ENCODE data around the gene EPB41L2. TPM values are rescaled to one million over a fixed set of nuclear protein-coding genes. Genes with fewer than 3 reads are reported as not detected.
A peak's percentile ranks its signal among the peaks of the same experiment; 100 is the strongest.

Gene EPB41L2
- total RNA-seq, 1 experiment from 2014 or later = 91.7 TPM

GRCh38 chr6:130865793-130866192 lies 197.3 kb downstream of the EPB41L2 start:
- Mint-ChIP-seq H3K9me3 (ENCODE audit: unreplicated experiment) (no peaks in the 10 kb centered on the region), H3K36me3 (ENCODE audit: insufficient read depth, unreplicated experiment) (peaks cover 12% of the 10 kb centered on the region), H3K27me3 (ENCODE audit: insufficient read depth, unreplicated experiment) (no peaks in the 10 kb centered on the region), H3K27ac (ENCODE audit: unreplicated experiment) (no peak overlapping the region), H3K4me3 (ENCODE audit: unreplicated experiment) (no peak overlapping the region), H3K4me1 (ENCODE audit: low read depth, unreplicated experiment) (peaks cover 10% of the 10 kb centered on the region)
- POLR2A ChIA-PET = no interaction called here
- H3K9me3 ChIP-seq = no peaks in the 10 kb centered on the region
- H3K4me1 ChIP-seq = peaks cover 22% of the 10 kb centered on the region
- H3K36me3 ChIP-seq (ENCODE audit: control insufficient read depth, insufficient read depth, low read length) = no peaks in the 10 kb centered on the region
- no peaks in the 10 kb centered on the region for H3K27me3 ChIP-seq (replicated peaks; ENCODE audit: control insufficient read depth, insufficient read depth, low read length)
- TF ChIP-seq, protein P1, sequence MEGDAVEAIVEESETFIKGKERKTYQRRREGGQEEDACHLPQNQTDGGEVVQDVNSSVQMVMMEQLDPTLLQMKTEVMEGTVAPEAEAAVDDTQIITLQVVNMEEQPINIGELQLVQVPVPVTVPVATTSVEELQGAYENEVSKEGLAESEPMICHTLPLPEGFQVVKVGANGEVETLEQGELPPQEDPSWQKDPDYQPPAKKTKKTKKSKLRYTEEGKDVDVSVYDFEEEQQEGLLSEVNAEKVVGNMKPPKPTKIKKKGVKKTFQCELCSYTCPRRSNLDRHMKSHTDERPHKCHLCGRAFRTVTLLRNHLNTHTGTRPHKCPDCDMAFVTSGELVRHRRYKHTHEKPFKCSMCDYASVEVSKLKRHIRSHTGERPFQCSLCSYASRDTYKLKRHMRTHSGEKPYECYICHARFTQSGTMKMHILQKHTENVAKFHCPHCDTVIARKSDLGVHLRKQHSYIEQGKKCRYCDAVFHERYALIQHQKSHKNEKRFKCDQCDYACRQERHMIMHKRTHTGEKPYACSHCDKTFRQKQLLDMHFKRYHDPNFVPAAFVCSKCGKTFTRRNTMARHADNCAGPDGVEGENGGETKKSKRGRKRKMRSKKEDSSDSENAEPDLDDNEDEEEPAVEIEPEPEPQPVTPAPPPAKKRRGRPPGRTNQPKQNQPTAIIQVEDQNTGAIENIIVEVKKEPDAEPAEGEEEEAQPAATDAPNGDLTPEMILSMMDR (IDR thresholded peaks at IDR 0.05; ENCODE audit: insufficient read depth in 1 of 2, low read depth in 1 of 2, low read length in 1 of 2, severe bottlenecking in 1 of 2, unreplicated experiment in 1 of 2) = no peak
- DNase-seq = no peak
- H3K4me3 ChIP-seq (ENCODE audit: low read depth, low read length) = no peak overlapping the region
- BruUV-seq (replicated peaks) = no TSS peak
- CTCF ChIA-PET = no interaction called here
- intact Hi-C loops (cut with micrococcal nuclease; ENCODE audit: unreplicated experiment) = no loop called here

- peaks cover 12% of the 10 kb centered on the region for H3K36me3 Mint-ChIP-seq (ENCODE audit: insufficient read depth, unreplicated experiment)
- Histone ChIP-seq H3K27me3 (replicated peaks; ENCODE audit: control insufficient read depth, insufficient read depth, low read length) (no peaks in the 10 kb centered on the region), H3K9me3 (no peaks in the 10 kb centered on the region), H3K36me3 (ENCODE audit: control insufficient read depth, insufficient read depth, low read length) (no peaks in the 10 kb centered on the region), H3K4me1 (peaks cover 25% of the 10 kb centered on the region), H3K4me3 (ENCODE audit: low read depth, low read length) (no peak overlapping the region)
- ChIA-PET CTCF (no interaction called here), POLR2A (no interaction called here)
- H3K27me3 Mint-ChIP-seq (ENCODE audit: insufficient read depth, unreplicated experiment) = no peaks in the 10 kb centered on the region
- H3K4me3 Mint-ChIP-seq (ENCODE audit: unreplicated experiment) = no peak overlapping the region
- H3K27ac Mint-ChIP-seq (ENCODE audit: unreplicated experiment) = no peak overlapping the region
- no TSS peak for BruUV-seq (replicated peaks)
- H3K9me3 Mint-ChIP-seq (ENCODE audit: unreplicated experiment) = no peaks in the 10 kb centered on the region
- intact Hi-C loops (cut with micrococcal nuclease; ENCODE audit: unreplicated experiment) = no loop called here
- TF ChIP-seq, protein P1 (IDR thresholded peaks at IDR 0.05; ENCODE audit: insufficient read depth in 1 of 2, low read depth in 1 of 2, low read length in 1 of 2, severe bottlenecking in 1 of 2, unreplicated experiment in 1 of 2) = no peak
- peaks cover 18% of the 10 kb centered on the region for H3K4me1 Mint-ChIP-seq (ENCODE audit: low read depth, unreplicated experiment)
- DNase-seq = no peak
Observed at GRCh38 chr6:130864344-130864743, 198.7 kb downstream of the EPB41L2 start.

DNA sequence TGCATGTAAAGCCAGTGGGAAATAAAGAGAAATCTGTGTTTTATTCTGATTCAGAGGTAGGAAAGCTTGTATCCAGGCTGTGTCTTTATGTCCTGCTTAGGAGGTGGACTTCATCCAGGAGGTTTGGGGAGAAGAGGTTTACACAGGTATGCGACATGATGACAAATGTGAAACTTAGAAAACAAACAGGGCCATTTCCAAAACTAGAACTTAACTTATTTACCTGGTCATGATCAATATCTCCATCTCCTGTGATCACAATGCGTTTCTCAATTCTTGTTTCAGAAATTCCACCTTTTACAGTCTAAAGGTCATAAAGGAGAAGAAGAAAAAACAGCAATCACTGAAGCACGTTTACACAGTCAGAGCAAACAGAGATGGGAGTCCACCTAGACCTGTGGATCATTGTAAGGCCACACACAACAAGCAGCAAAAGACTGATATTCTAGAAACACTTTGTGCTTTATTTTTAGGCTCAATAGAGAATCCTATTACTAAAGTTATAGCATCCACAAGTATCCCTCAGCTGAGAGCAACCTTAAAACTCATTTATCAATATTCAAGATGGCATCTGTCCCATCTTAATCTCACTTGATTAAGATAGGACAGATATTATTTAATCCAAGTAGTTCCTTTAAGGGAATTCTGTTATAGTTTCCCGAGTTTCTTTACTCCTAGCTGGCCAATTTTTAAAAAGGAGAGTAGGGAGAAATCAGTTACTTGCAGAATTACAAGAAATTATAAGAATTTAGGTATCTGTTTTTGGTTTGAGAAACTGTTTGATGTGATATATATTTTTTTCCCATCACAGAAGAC lies 199.4 kb downstream of the EPB41L2 start:
- TF ChIP-seq, protein P1 (IDR thresholded peaks at IDR 0.05; ENCODE audit: insufficient read depth in 1 of 2, low read depth in 1 of 2, low read length in 1 of 2, severe bottlenecking in 1 of 2, unreplicated experiment in 1 of 2) = no peak
- intact Hi-C loops (cut with micrococcal nuclease; ENCODE audit: unreplicated experiment) = loop anchor here (1.0 kb wide), 1 partner anchor 9 kb away; no protein-coding TSS in a partner anchor
- Mint-ChIP-seq H3K36me3 (ENCODE audit: insufficient read depth, unreplicated experiment) (peaks cover 16% of the 10 kb centered on the region), H3K4me1 (ENCODE audit: low read depth, unreplicated experiment) (peaks cover 23% of the 10 kb centered on the region), H3K27me3 (ENCODE audit: insufficient read depth, unreplicated experiment) (no peaks in the 10 kb centered on the region), H3K4me3 (ENCODE audit: unreplicated experiment) (peak overlapping the region; percentile 31), H3K9me3 (ENCODE audit: unreplicated experiment) (no peaks in the 10 kb centered on the region), H3K27ac (ENCODE audit: unreplicated experiment) (no peak overlapping the region)
- DNase-seq = peak in 1 of 2 experiments; percentile 26
- Histone ChIP-seq H3K36me3 (ENCODE audit: control insufficient read depth, insufficient read depth, low read length) (no peaks in the 10 kb centered on the region), H3K4me1 (peaks cover 29% of the 10 kb centered on the region), H3K4me3 (ENCODE audit: low read depth, low read length) (no peak overlapping the region), H3K9me3 (no peaks in the 10 kb centered on the region), H3K27me3 (replicated peaks; ENCODE audit: control insufficient read depth, insufficient read depth, low read length) (no peaks in the 10 kb centered on the region)
- no TSS peak for BruUV-seq (replicated peaks)
- CTCF ChIA-PET = interaction anchor here (1.3 kb wide), 1 partner anchor 9 kb away, joined by 4 read pairs; no protein-coding TSS in a partner anchor
- POLR2A ChIA-PET = no interaction called here

Measured in Caco-2 (cell line).